GM19023 (cell line): ENCODE data around the gene WDR1.
"Not testable (repeated sequence)": the region's sequence is repeated elsewhere in the genome, so short reads cannot be mapped to it uniquely, and the experiment has no call there.

ENCODE experiments used
- ATAC-seq: cut with Tn5 transposase; IDR thresholded peaks from one replicate; pipeline ENCODE4 v1.9.1; 2021; ENCODE audit warnings: mild to moderate bottlenecking, moderate library complexity; ENCODE audit not compliant: unreplicated experiment

WDR1 gene

GRCh38 chr4:10131202-10131601, 14.6 kb upstream of the WDR1 start:
- ATAC-seq: no peak

GRCh38 chr4:10130178-10130888, 13.7 kb upstream of the WDR1 start:
- ATAC-seq: no peak

- ATAC-seq: no peak
These were observed 12.9 kb upstream of the WDR1 start for GRCh38 chr4:10129196-10130177.

GRCh38 chr4:10128761-10129160, 12.2 kb upstream of the WDR1 start:
- ATAC-seq: no peak

- ATAC-seq: not testable (repeated sequence)
These were observed 10.9 kb upstream of the WDR1 start for GRCh38 chr4:10127531-10127930.

GRCh38 chr4:10124167-10124930, 7.8 kb upstream of the WDR1 start:
- ATAC-seq: no peak

GRCh38 chr4:10123227-10124101, 6.9 kb upstream of the WDR1 start:
- no peak for ATAC-seq

- ATAC-seq: no peak
These were observed 5.8 kb upstream of the WDR1 start for GRCh38 chr4:10122236-10122932.

GRCh38 chr4:10121568-10122208, 5.1 kb upstream of the WDR1 start:
- no peak for ATAC-seq

GRCh38 chr4:10120943-10121567, 4.5 kb upstream of the WDR1 start:
- ATAC-seq: no peak

- no peak for ATAC-seq
These were observed 3.2 kb upstream of the WDR1 start for GRCh38 chr4:10119773-10120172.

GRCh38 chr4:10119278-10119677, 2.7 kb upstream of the WDR1 start:
- ATAC-seq: no peak

- no peak for ATAC-seq
These were observed 1.7 kb upstream of the WDR1 start for GRCh38 chr4:10118048-10119004.

- no peak for ATAC-seq
These were observed 904 bp upstream of the WDR1 start for GRCh38 chr4:10117359-10118047.

GRCh38 chr4:10115797-10116568, 616 bp downstream of the WDR1 start:
- peak; percentile 35 for ATAC-seq

GRCh38 chr4:10115271-10115796, 1.3 kb downstream of the WDR1 start:
- ATAC-seq: no peak
